ENCODE results near the gene SELE.

SELE gene

DNA sequence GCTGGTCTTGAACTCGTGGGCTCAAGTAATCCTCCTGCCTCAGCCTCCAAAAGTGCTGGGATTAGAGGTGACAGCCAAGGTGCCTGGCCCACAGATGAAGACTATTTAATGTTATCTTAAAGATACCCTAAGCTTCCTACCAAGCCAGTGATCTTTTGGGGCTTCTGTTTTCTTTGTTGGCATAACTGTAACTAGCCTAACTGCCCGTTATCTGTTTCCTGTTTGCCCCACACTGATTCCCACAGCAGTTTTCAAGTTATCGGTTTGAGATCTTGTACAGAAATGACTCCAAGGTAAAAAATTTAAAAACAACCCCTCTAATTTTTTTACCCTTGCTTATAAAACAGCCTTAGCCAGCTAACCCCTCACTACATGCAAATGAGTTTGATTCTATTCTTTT lies 34.9 kb downstream of the SELE start:
- H3K27ac ChIP-seq (ENCODE audit: extremely low read depth, low read depth, low read length): no peak overlapping the region
- H3K4me1 ChIP-seq (ENCODE audit: control insufficient read depth, insufficient read depth, low read length): no peaks in the 10 kb centered on the region
- no peaks in the 10 kb centered on the region for H3K36me3 ChIP-seq (ENCODE audit: control insufficient read depth in 2 of 2, insufficient read depth in 1 of 2, low read length in 2 of 2)
- ChIA-PET CTCF (interaction anchor here (0.6 to 0.9 kb wide), 2 partner anchors 12 to 97 kb away, joined by 3 to 4 read pairs; no protein-coding TSS in a partner anchor), POLR2A (no interaction called here)
- H3K9me3 ChIP-seq (ENCODE audit: control insufficient read depth, insufficient read depth, low read depth, low read length): no peaks in the 10 kb centered on the region
- TF ChIP-seq HOXD13 (CRISPR knock-in tag; IDR thresholded peaks at IDR 0.05; ENCODE audit: borderline replicate concordance): no peak
- H3K4me3 ChIP-seq (ENCODE audit: low read depth, low read length): no peak overlapping the region

DNA sequence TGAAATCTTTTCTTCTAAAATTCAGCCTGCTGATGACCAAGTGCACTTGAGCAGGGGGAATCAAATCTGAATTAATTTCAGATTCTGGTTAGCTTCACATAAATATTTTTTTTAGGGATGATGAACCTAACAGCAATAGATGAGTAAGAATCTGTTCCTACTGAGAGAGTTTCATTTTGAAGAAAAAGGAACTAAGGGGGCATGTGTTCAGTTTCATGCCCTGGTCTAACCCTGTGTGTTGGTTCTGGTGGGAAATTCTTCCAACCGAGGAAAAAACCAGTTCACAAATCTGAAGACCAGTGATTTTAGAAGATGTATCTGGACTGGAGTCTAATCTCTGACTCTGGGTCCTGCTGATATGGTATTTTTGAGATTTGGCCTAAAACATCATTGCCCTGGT lies 36.1 kb downstream of the SELE start:
- no peak for TF ChIP-seq ZBTB1 (tag by site-specific recombination; IDR thresholded peaks at IDR 0.05)
- no peak for TF ChIP-seq SCRT1 (tag by site-specific recombination; IDR thresholded peaks at IDR 0.05; ENCODE audit: borderline replicate concordance)
- TF ChIP-seq ZNF394 (tag by site-specific recombination; IDR thresholded peaks at IDR 0.05; ENCODE audit: borderline replicate concordance): no peak
- TF ChIP-seq ZNF701 (tag by site-specific recombination; IDR thresholded peaks at IDR 0.05): no peak
- no peak for TF ChIP-seq ZFHX2 (tag by site-specific recombination; conservative IDR thresholded peaks at IDR 0.05)
- no peak for TF ChIP-seq OSR2 (tag by site-specific recombination; IDR thresholded peaks at IDR 0.05)
- TF ChIP-seq ZNF585B (tag by site-specific recombination; IDR thresholded peaks at IDR 0.05): no peak
- TF ChIP-seq ZNF148 (tag by site-specific recombination; IDR thresholded peaks at IDR 0.05; ENCODE audit: borderline replicate concordance): no peak
- TF ChIP-seq ZNF792 (tag by site-specific recombination; IDR thresholded peaks at IDR 0.05): no peak
- TF ChIP-seq ZNF521 (tag by site-specific recombination; IDR thresholded peaks at IDR 0.05): no peak
- TF ChIP-seq ZNF843 (tag by site-specific recombination; IDR thresholded peaks at IDR 0.05): no peak
- no peak for TF ChIP-seq ZNF514 (tag by site-specific recombination; IDR thresholded peaks at IDR 0.05)
- no peak overlapping the region for H3K27ac ChIP-seq (ENCODE audit: extremely low read depth, low read depth, low read length)
- H3K4me3 ChIP-seq (ENCODE audit: low read depth, low read length): no peak overlapping the region
- no peaks in the 10 kb centered on the region for H3K36me3 ChIP-seq (ENCODE audit: control insufficient read depth in 2 of 2, insufficient read depth in 1 of 2, low read length in 2 of 2)
- H3K9me3 ChIP-seq (ENCODE audit: control insufficient read depth, insufficient read depth, low read depth, low read length): no peaks in the 10 kb centered on the region
- POLR2A ChIA-PET: no interaction called here
- CTCF ChIA-PET: no interaction called here
- no peaks in the 10 kb centered on the region for H3K4me1 ChIP-seq (ENCODE audit: control insufficient read depth, insufficient read depth, low read length)

DNA sequence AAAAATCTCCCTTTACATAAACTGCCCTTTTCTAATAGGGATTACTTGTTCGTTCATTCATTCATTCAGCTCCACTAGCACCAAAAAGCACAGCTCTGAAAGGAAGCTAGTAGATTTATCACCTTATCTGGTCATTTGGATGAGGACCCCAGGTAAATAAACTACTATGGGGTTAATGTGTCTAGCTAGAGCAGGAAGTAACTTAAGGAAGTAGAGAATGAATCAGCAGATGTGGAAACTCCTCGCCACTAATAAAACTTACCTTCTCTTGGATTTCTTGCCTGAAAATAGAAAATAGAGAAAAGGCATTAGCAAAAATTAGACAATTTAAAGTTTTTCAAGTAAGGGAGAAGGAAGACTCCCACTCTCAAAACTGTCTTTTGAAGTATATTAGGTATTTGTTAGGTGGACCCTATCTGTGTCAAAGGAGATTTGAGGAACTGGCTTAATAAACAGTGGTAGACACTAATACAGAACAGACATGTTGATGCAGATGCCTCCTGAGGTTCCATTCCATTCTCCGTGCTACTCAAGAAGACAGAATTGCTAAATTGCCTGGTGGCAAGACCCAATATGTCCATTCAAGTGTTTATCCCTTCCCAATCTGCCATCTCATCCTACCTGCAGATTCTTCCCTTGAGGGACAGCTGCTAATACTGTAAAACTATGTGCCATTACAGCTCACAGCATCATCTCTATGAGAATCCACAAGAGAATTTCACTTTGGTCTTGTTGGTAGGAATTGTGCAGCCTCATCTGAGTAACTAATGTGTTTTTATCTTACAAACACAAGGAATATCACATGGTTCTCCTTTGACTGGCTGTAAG lies 37.4 kb downstream of the SELE start:
- no peaks in the 10 kb centered on the region for H3K4me1 ChIP-seq (ENCODE audit: control insufficient read depth, insufficient read depth, low read length)

More for the DNA sequence above, 37.4 kb downstream of the SELE start:
- Histone ChIP-seq H3K27ac (ENCODE audit: extremely low read depth, low read depth, low read length) (no peak overlapping the region), H3K36me3 (ENCODE audit: control insufficient read depth in 2 of 2, insufficient read depth in 1 of 2, low read length in 2 of 2) (no peaks in the 10 kb centered on the region), H3K4me3 (ENCODE audit: low read depth, low read length) (no peak overlapping the region), H3K9me3 (ENCODE audit: control insufficient read depth, insufficient read depth, low read depth, low read length) (no peaks in the 10 kb centered on the region)
- CTCF ChIA-PET: interaction anchor here (0.9 to 1.3 kb wide), 2 partner anchors 16 to 95 kb away, joined by 4 read pairs; no protein-coding TSS in a partner anchor
- TF ChIP-seq GLIS1 (tag by site-specific recombination; IDR thresholded peaks at IDR 0.05): no peak
- TF ChIP-seq KLF17 (tag by site-specific recombination; IDR thresholded peaks at IDR 0.05): no peak
- no peak for TF ChIP-seq ZNF629 (tag by site-specific recombination; IDR thresholded peaks at IDR 0.05)
- TF ChIP-seq KLF16 (tag by site-specific recombination; IDR thresholded peaks at IDR 0.05): no peak
- POLR2A ChIA-PET: no interaction called here
